Liver (tissue), 9 donors: Measurements from ENCODE around the gene LTO1. TPM values are rescaled to one million over a fixed set of nuclear protein-coding genes. Genes with fewer than 3 reads are reported as not detected.

ENCODE experiments used
- DNase-seq: peaks from one replicate; pipeline ENCODE4 v3.0.0-alpha.2; 2017; ENCODE audit warnings: low spot score
- H3K27ac ChIP-seq, 2 donors: one replicate each; pipeline ENCODE4 v1.7.0; 2013; ENCODE audit warnings: inconsistent platforms in 2 of 2, low read length in 2 of 2, control low read depth in 1 of 2, low read depth in 1 of 2, mild to moderate bottlenecking in 1 of 2
- H3K27me3 ChIP-seq, 4 donors: one replicate each; pipeline versions ENCODE4 v1.6.1 to v1.7.0; 2013; ENCODE audit warnings: low read length in 3 of 4, inconsistent platforms in 1 of 4, mild to moderate bottlenecking in 1 of 4, moderate library complexity in 1 of 4; ENCODE audit not compliant: control insufficient read depth in 4 of 4, insufficient read depth in 4 of 4
- H3K36me3 ChIP-seq, 4 donors: one replicate each; pipeline versions ENCODE4 v1.6.1 to v1.7.0; 2013; ENCODE audit warnings: low read length in 3 of 4, mild to moderate bottlenecking in 3 of 4, low read depth in 1 of 4, moderate library complexity in 1 of 4; ENCODE audit not compliant: control insufficient read depth in 4 of 4, insufficient read depth in 3 of 4
- H3K4me1 ChIP-seq, 4 donors: one replicate each; pipeline versions ENCODE4 v1.6.1 to v1.7.0; 2013; ENCODE audit warnings: low read length in 3 of 4, mild to moderate bottlenecking in 3 of 4, moderate library complexity in 1 of 4; ENCODE audit not compliant: control insufficient read depth in 4 of 4, insufficient read depth in 4 of 4
- H3K4me3 ChIP-seq, 3 donors: one replicate each; pipeline versions ENCODE4 v1.6.1 to v1.7.0; 2013; ENCODE audit warnings: low read length in 3 of 3, control low read depth in 1 of 3, low read depth in 1 of 3, mild to moderate bottlenecking in 1 of 3
- H3K9ac ChIP-seq, 2 donors: one replicate each; pipeline ENCODE4 v1.7.0; 2013; ENCODE audit warnings: low read length in 2 of 2, mild to moderate bottlenecking in 2 of 2, moderate library complexity in 2 of 2, control low read depth in 1 of 2, low read depth in 1 of 2
- H3K9me3 ChIP-seq, 4 donors: one replicate each; pipeline versions ENCODE4 v1.6.1 to v1.7.0; 2013; ENCODE audit warnings: low read length in 3 of 4; ENCODE audit not compliant: control insufficient read depth in 4 of 4
- ATF3 ChIP-seq: IDR thresholded peaks from 2 replicates; pipeline ENCODE4 v1.6.1; 2016; ENCODE audit warnings: antibody characterized with exemption
- EGR1 ChIP-seq, 2 donors: IDR thresholded peaks; 2 replicates each; pipeline ENCODE4 v1.6.1; 2016 to 2018; ENCODE audit warnings: antibody characterized with exemption in 2 of 2, low read depth in 2 of 2
- FOXA1 ChIP-seq: IDR thresholded peaks from 2 replicates; pipeline ENCODE4 v1.6.1; 2016; ENCODE audit warnings: antibody characterized with exemption
- FOXA2 ChIP-seq: IDR thresholded peaks from 2 replicates; pipeline ENCODE4 v1.6.1; 2016; ENCODE audit warnings: antibody characterized with exemption
- GABPA ChIP-seq, 2 donors: IDR thresholded peaks in 1 of 2; conservative IDR thresholded peaks in 1 of 2; 2 replicates each; pipeline ENCODE4 v1.6.1; 2016; ENCODE audit warnings: antibody characterized with exemption in 2 of 2, mild to moderate bottlenecking in 1 of 2, moderate library complexity in 1 of 2
- JUND ChIP-seq, 2 donors: IDR thresholded peaks; 2 replicates each; pipeline ENCODE4 v1.6.1; 2016; ENCODE audit warnings: antibody characterized with exemption in 2 of 2
- REST ChIP-seq: IDR thresholded peaks from 2 replicates; pipeline ENCODE4 v1.6.1; 2016; ENCODE audit warnings: antibody characterized with exemption, mild to moderate bottlenecking
- RXRA ChIP-seq, 2 donors: IDR thresholded peaks; 2 replicates each; pipeline ENCODE4 v1.6.1; 2017 to 2018; ENCODE audit warnings: antibody characterized with exemption in 2 of 2, mild to moderate bottlenecking in 1 of 2
- SP1 ChIP-seq: IDR thresholded peaks from 2 replicates; pipeline ENCODE4 v1.6.1; 2018; ENCODE audit warnings: antibody characterized with exemption, mild to moderate bottlenecking
- ZBTB33 ChIP-seq: IDR thresholded peaks from 2 replicates; pipeline ENCODE4 v1.6.1; 2016; ENCODE audit warnings: antibody characterized with exemption
- WGBS: extraction: QIAGEN DNeasy Blood & Tissue Kit; methylation state at CpG from one replicate; pipeline ENCODE4 v1.1.7; 2013; 5-methylcytosine and 5-hydroxymethylcytosine counted together
- polyA plus RNA-seq, 2 donors: library from polyadenylated mRNA; stranded (reverse) in 1 of 2; unstranded in 1 of 2; fragments of 200-250 nt in 1 of 2; fragments of >200 nt in 1 of 2; fragmentation: Nextera tagmentation in 1 of 2; extraction: Ambion mirVana in 1 of 2; gene quantifications; one replicate each; pipeline versions ENCODE4 v1.2.1 to v1.2.3, GENCODE V29; 2013 to 2015
- total RNA-seq, 2 donors: library from RNA; depleted of rRNA; stranded (reverse); fragments of >200 nt; gene quantifications; one replicate each; pipeline ENCODE4 v1.2.3, GENCODE V29; 2014
- donor health status: healthy.
- donor health status: healthy.
- donor health status: healthy.
- donor health status: healthy.
- donor health status: healthy.

LTO1 gene
- total and polyA plus RNA-seq, 4 donors = 4.9 to 12.3 (median 7.3) TPM

DNA sequence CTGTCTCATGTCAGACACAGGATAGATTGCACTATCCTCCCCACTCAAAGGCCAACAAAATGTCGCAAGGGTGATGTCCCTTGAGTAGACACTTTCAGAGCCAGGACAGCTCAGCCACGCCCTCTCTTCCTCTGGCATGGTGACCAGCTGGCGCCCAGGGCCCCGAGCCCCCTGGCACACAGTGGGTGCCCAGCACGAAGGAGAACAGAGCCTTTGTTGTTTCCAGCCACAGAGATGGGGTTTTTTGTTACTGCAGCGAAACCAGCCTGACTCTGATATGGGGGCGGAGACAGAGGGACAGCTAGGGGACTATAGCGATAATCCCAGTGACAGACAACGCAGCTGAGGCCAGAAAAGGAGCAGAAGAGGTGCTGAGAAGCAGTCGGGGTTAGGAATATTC lies 57.5 kb downstream of the LTO1 start:
- Histone ChIP-seq H3K4me3 (no peak overlapping the region), H3K4me1 (no peaks in the 10 kb centered on the region), H3K36me3 (no peaks in the 10 kb centered on the region), H3K9ac (no peak overlapping the region), H3K27me3 (no peaks in the 10 kb centered on the region), H3K9me3 (no peaks in the 10 kb centered on the region), H3K27ac (no peak overlapping the region)
- TF ChIP-seq JUND (IDR thresholded peaks at IDR 0.05) = no peak
- no peak for TF ChIP-seq RXRA (IDR thresholded peaks at IDR 0.05)
- TF ChIP-seq GABPA (IDR thresholded peaks at IDR 0.05 in 1 of 2, conservative IDR thresholded peaks at IDR 0.05 in 1 of 2) = no peak
- no peak for TF ChIP-seq FOXA2
- no peak for TF ChIP-seq SP1
- 92% methylated on average over 10 of the region's 10 CpGs for WGBS
- no peak for DNase-seq

GRCh38 chr11:69617220-69617619 lies 57.9 kb downstream of the LTO1 start:
- WGBS = 93% methylated on average over 4 of the region's 4 CpGs
- H3K4me1 ChIP-seq = no peaks in the 10 kb centered on the region
- no peak overlapping the region for H3K9ac ChIP-seq
- H3K9me3 ChIP-seq = no peaks in the 10 kb centered on the region
- no peaks in the 10 kb centered on the region for H3K27me3 ChIP-seq
- TF ChIP-seq FOXA1 = no peak
- TF ChIP-seq REST = no peak
- no peak for TF ChIP-seq ZBTB33
- TF ChIP-seq SP1 = no peak
- no peak for TF ChIP-seq ATF3
- TF ChIP-seq EGR1 (IDR thresholded peaks at IDR 0.05; ENCODE audit: low read depth in 2 of 2) = no peak
- H3K4me3 ChIP-seq = no peak overlapping the region
- DNase-seq = no peak
- H3K36me3 ChIP-seq = no peaks in the 10 kb centered on the region
- H3K27ac ChIP-seq = no peak overlapping the region

Other genes starting within 250 kb of the LTO1 start
- gene LINC01488, start 193.7 kb downstream of the LTO1 start, total RNA-seq = under 1 TPM; 0.05 to 0.59 TPM
- gene LINC01488, start 193.7 kb downstream of the LTO1 start, polyA plus RNA-seq = 1 to 10 TPM in 1 of 2 donors, under 1 TPM in 1; 0.61 to 2.3 TPM
- 10 to 100 TPM; 35.5 to 71.1 TPM for gene CCND1, start 34.2 kb downstream of the LTO1 start, total RNA-seq
- gene CCND1, start 34.2 kb downstream of the LTO1 start, polyA plus RNA-seq = 100 to 1,000 TPM in 1 of 2 donors, 10 to 100 TPM in 1; 28.9 to 100 TPM
- not detected for gene FGF19, start 28.7 kb upstream of the LTO1 start, total RNA-seq
- gene FGF19, start 28.7 kb upstream of the LTO1 start, polyA plus RNA-seq = under 1 TPM in 1 of 2 donors, not detected in 1; 0.09 TPM
- gene FGF4, start 100.0 kb upstream of the LTO1 start, total RNA-seq = not detected
- gene FGF4, start 100.0 kb upstream of the LTO1 start, polyA plus RNA-seq = not detected
- not detected for gene FGF3, start 144.1 kb upstream of the LTO1 start, total RNA-seq
- gene FGF3, start 144.1 kb upstream of the LTO1 start, polyA plus RNA-seq = not detected